DMS153 treated with DMSO at 0.1 percent for 48 hours (cell line): ENCODE measurements around the gene ZFR.
A peak's percentile ranks its signal among the peaks of the same experiment; 100 is the strongest.
"Not testable (repeated sequence)": the region's sequence is repeated elsewhere in the genome, so short reads cannot be mapped to it uniquely, and the experiment has no call there.

ENCODE experiments used
- DNase-seq: peaks from one replicate; lab custom pipeline; 2025; ENCODE audit not compliant: unreplicated experiment; lab: John Stamatoyannopoulos, UW

The ZFR gene

GRCh38 chr5:32325062-32325461, 119.5 kb downstream of the ZFR start:
- DNase-seq, result no peak

GRCh38 chr5:32323741-32324140, 120.8 kb downstream of the ZFR start:
- no peak for DNase-seq

GRCh38 chr5:32322882-32323281, 121.7 kb downstream of the ZFR start:
- no peak for DNase-seq

- not testable (repeated sequence) for DNase-seq
Observed at GRCh38 chr5:32321787-32322186, 122.8 kb downstream of the ZFR start.

GRCh38 chr5:32320576-32320975, 124.0 kb downstream of the ZFR start:
- no peak for DNase-seq

GRCh38 chr5:32319926-32320543, 124.5 kb downstream of the ZFR start:
- DNase-seq, result no peak

GRCh38 chr5:32319392-32319791, 125.1 kb downstream of the ZFR start:
- no peak for DNase-seq

- DNase-seq, result no peak
Observed at GRCh38 chr5:32317041-32317440, 127.5 kb downstream of the ZFR start.

- no peak for DNase-seq
Observed at GRCh38 chr5:32315221-32316014, 129.1 kb downstream of the ZFR start.

GRCh38 chr5:32314658-32315057, 129.9 kb downstream of the ZFR start:
- no peak for DNase-seq

- DNase-seq, result not testable (repeated sequence)
Observed at GRCh38 chr5:32314152-32314488, 130.4 kb downstream of the ZFR start.

GRCh38 chr5:32312595-32313332, 131.8 kb downstream of the ZFR start, which contains the start of gene MTMR12:
Gene MTMR12, minus strand, starts transcription at chr5:32312939. Its CDS starts 101 bp downstream, at chr5:32312838.
- peak; percentile 100 for DNase-seq

- no peak for DNase-seq
Observed at GRCh38 chr5:32312197-32312594, 132.3 kb downstream of the ZFR start.

GRCh38 chr5:32311404-32312196, 132.9 kb downstream of the ZFR start:
- no peak for DNase-seq

GRCh38 chr5:32309761-32310160, 134.8 kb downstream of the ZFR start:
- no peak for DNase-seq

- DNase-seq, result no peak
Observed at GRCh38 chr5:32308946-32309345, 135.6 kb downstream of the ZFR start.

- DNase-seq, result no peak
Observed at GRCh38 chr5:32307769-32308194, 136.8 kb downstream of the ZFR start.

GRCh38 chr5:32304622-32305021, 139.9 kb downstream of the ZFR start:
- DNase-seq, result no peak
